Heart left ventricle (tissue), 13 donors: ENCODE results near the gene GTSE1.

Experiments used
- CTCF ChIP-seq, 12 donors: fragments of 200-600 bp; sonication (generic) in 4 of 12; IDR thresholded peaks; one replicate each; pipeline versions ENCODE4 v1.5.0 to v1.8.0; 2018 to 2022; ENCODE audit warnings: antibody characterized with exemption in 12 of 12, mild to moderate bottlenecking in 5 of 12
- POLR2A ChIP-seq, 2 donors: fragments of 450-650 bp; IDR thresholded peaks; one replicate each; pipeline ENCODE4 v1.6.1; 2017; ENCODE audit warnings: antibody characterized with exemption in 2 of 2, mild to moderate bottlenecking in 2 of 2, moderate library complexity in 2 of 2
- donor health status: ischemic (EF 13 %, LVEDD 7.1; RV severe dilation, severe dysfunction).
- donor health status: DM: no; HTN: yes; CAD: no.
- donor health status: DM: no; HTN: no; CAD: no.
- donor health status: ischemic (EF 25% LVEDD 6.9; RV normal size, moderate dysfunction).
- donor health status: ischemic (EF 25% LVEDD 5.7; RV mildly dilated, moderate dysfunction).
- donor health status: ischemic (EF 35%, LVEDD 5.7; RV mildly dilated, moderate dysfunction).
- donor health status: nonischemic (EF 11% LVEDD 7.7; RV severe dilation, severe dysfunction).
- donor health status: DM: yes; HTN: yes; CAD: no.
- donor health status: PGD.
- donor health status: ischemic (EF 29% LVEDD 5.4; RV normal size, mild dysfunction).
- donor health status: nonischemic (EF 23%, LVEDD 6.1; RV moderate dilation, normal function).

GRCh38 chr22:46367707-46368191 lies 71.1 kb downstream of the GTSE1 start:
- TF ChIP-seq CTCF (IDR thresholded peaks at IDR 0.05), result peak; percentile 74 to 90 (median 81)
- TF ChIP-seq POLR2A (IDR thresholded peaks at IDR 0.05), result no peak
